ENCODE measurements around the gene NFKBIB.

DNA sequence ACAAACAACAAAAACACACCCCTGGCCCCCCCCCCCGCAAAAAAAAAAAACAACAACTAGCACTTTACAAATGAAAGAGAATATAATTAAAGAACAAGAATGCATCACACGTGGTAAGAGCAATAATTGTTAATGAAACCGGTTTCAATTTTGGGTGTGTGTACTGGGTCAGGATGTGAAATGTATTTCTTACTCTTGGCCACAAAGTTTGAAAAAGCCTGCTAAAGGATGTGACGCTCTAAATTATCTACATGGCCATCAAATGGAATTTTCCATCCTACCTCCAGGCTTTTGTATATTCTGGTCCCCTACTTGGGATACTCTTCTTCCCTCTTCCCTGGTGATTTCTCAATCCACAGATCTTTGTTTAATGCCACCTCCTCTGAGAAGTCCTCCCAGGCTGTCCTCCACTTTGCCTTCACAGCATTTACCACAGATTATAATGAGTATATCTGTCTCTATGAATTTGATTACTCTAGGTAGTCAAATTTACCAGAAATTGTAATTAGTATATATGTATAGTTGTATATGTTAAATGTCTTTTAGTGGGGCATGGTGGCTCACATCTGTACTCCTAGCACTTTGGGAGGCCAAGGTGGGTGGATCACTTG, 28.7 kb downstream of the NFKBIB start:
- TF ChIP-seq, protein P1, sequence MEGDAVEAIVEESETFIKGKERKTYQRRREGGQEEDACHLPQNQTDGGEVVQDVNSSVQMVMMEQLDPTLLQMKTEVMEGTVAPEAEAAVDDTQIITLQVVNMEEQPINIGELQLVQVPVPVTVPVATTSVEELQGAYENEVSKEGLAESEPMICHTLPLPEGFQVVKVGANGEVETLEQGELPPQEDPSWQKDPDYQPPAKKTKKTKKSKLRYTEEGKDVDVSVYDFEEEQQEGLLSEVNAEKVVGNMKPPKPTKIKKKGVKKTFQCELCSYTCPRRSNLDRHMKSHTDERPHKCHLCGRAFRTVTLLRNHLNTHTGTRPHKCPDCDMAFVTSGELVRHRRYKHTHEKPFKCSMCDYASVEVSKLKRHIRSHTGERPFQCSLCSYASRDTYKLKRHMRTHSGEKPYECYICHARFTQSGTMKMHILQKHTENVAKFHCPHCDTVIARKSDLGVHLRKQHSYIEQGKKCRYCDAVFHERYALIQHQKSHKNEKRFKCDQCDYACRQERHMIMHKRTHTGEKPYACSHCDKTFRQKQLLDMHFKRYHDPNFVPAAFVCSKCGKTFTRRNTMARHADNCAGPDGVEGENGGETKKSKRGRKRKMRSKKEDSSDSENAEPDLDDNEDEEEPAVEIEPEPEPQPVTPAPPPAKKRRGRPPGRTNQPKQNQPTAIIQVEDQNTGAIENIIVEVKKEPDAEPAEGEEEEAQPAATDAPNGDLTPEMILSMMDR (IDR thresholded peaks at IDR 0.05) = no peak
- TF ChIP-seq POLR2A (IDR thresholded peaks at IDR 0.05) = no peak
